HPDE6-E6E7 (cell line): ENCODE results near the gene GLS.
"Not testable (repeated sequence)": the region's sequence is repeated elsewhere in the genome, so short reads cannot be mapped to it uniquely, and the experiment has no call there.

ENCODE experiments used
- DNase-seq: peaks from one replicate; pipeline ENCODE4 v3.0.0; 2011; ENCODE audit warnings: missing footprints; ENCODE audit errors: extremely low spot score

Gene GLS

DNA sequence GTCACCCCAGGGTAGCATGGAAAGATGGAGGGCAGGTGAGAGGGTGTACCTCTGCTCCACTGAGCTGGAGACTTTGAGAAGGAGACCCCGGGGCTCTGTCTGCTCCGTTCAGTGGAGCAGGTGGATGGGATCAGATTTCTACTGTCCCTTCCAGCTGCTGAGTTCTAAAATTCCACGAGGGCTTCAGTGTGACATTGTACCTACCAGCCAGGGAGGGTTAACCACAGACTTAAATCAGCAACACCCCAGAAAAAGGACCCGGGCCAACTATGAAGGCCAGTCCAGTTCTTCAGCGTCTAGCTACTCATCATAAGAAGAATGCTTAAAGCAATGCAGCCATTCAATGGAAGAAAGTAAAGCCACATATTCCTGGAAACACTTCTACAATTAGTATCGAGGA is 109.5 kb downstream of the GLS start:
- no peak for DNase-seq

DNA sequence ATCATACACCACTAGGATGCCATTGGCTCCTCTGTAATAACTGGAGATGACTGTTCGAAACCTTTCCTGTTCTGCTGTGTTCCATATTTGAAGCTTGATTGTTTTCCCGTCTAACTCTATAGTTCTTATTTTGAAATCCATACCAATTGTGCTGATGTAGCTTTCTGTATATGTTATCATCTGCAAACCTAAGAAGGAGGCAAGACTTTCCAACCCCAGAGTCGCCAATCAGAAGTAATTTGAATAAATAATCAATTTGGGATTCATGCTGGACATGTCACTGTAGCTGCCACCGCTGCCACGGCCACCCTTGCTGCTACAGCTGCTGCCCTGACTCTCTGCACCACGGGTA is 112.6 kb downstream of the GLS start:
- DNase-seq: no peak

DNA sequence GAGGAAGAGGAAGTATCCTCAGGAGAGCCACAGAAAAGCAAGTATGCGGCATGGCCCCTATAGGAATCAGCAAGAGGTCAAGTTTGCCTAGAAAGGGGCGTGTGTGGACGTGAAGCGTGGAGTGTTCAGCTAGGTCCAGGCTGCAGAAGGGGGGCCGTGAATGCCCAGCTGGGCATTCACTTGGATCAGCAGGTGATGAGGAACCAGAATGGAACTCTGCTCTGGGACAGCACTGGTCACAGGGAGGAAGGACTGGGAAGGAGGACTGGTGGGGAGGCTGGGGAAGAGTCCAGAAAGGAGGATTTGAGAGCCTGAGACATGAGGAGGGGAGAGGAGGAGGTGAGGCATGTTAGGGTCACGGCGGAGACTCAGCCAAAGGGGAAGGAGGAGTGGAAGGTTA is 113.5 kb downstream of the GLS start:
- DNase-seq: no peak

DNA sequence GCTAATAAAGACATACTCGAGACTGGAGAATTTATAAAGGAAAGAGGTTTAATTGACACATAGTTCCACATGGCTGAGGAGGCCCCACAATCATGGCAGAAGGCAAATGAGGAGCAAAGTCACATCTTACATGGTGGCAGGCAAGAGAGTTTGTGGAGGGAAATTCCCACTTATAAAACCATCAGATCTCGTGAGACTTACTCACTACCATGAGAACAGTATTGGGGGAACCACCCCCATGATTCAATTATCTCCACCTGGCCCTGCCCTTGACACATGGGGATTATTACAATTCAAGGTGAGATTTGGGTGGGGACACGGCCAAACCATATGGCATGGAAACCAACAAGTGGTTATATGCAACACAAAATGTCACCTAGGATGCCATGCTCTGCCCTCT is 114.7 kb downstream of the GLS start:
- DNase-seq: not testable (repeated sequence)

GRCh38 chr2:190996338-190996946 is 115.8 kb downstream of the GLS start:
- peak; percentile 43 for DNase-seq

DNA sequence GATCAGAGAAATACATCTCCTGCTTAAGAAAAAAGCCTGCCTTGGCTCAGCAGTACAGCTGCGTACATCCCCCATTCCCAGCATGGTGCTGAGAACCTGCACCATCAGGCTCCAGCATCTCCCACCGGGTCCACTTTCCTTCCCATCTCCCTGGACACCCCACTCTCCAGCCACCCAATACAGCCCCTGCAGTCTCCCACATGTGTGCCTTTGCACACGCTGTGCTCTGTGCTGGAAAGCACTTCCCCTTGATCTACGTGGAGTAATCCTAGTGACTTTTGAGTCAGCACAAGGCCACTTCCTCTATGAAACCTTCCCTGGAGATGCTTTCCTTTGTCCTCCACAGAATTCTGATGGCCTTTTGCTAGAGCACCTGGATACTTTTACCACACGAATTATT is 116.3 kb downstream of the GLS start:
- DNase-seq: no peak

DNA sequence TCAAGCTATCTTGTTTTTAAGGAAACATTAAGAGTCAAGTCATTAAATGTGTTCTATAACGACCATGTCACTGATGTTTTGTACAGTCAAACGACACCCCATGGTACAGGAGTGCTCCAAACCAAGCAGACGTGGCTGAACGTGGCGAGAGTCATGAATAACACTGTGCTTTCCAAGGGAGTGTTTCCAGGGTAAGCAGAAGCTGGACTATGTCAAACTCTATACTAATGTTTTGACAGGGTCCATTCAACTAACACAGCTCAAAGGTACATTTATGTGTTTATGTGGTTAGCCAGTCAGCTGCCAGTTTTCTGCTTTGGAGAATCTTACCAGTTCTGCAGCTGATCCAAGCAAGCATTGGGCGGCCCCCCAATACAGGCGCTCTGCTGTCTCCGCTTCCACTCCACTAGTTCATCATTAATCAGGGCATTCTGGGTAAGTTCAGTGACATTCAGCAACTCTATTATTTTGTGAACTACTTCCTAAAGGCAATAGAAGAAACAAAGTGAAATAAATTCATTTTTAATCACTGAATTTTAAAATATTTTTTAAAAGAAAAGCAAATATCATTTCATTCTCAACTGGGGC is 117.0 kb downstream of the GLS start:
- DNase-seq: no peak

DNA sequence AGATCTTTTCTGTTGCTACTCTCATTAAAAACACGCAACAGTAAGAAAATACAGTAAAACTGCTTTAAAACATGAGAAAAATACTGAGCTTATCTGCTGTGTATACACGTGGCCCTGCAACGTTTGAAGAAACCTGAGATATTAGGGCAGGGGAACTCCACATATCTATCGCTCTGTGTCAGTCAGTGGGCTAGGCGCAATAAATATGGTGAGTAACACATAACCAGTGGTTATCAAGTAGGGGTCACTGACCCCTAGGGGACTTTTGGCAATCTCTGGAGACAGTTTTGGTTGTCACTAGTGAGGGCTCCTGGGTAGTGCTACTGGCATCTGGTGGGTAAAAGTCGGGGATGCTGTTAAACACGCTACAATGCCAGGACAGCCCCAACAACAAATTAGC is 118.4 kb downstream of the GLS start:
- no peak for DNase-seq

DNA sequence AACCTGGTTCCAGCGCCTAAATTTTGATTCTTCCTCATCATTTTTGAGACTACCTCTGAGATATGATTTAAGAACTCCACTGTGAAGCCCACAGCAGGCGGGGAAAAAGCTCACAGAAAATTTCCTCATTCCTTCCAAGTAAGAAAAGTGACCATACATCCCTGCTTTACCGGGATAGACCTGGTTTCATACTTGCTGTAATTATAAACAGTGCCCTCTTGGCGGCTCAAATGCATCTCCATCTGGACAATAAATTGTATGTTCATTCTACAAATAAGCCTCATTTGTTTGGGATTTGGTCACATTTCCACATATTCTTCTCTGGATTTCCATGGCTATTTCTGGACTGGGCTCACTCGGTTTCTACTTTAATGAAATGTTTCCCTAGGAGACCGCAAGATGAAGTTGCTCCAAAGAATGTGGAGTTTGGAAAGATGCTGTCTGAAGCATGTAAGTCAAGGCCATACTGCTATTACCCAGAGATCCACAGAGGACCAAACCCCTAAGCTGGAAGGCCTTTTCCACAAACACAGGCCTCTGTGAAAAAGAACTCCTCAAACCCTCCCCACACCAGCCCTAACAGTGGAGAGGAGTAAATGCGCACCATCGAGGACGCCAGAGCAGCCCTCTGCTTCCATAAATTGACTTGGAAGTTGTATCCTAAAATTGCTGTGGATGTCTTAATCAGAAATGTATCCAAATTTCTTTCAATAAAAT is 119.5 kb downstream of the GLS start:
- DNase-seq: no peak

GRCh38 chr2:191001032-191001431 is 120.4 kb downstream of the GLS start:
- DNase-seq: no peak

GRCh38 chr2:191001624-191002023 is 121.0 kb downstream of the GLS start:
- DNase-seq: no peak

DNA sequence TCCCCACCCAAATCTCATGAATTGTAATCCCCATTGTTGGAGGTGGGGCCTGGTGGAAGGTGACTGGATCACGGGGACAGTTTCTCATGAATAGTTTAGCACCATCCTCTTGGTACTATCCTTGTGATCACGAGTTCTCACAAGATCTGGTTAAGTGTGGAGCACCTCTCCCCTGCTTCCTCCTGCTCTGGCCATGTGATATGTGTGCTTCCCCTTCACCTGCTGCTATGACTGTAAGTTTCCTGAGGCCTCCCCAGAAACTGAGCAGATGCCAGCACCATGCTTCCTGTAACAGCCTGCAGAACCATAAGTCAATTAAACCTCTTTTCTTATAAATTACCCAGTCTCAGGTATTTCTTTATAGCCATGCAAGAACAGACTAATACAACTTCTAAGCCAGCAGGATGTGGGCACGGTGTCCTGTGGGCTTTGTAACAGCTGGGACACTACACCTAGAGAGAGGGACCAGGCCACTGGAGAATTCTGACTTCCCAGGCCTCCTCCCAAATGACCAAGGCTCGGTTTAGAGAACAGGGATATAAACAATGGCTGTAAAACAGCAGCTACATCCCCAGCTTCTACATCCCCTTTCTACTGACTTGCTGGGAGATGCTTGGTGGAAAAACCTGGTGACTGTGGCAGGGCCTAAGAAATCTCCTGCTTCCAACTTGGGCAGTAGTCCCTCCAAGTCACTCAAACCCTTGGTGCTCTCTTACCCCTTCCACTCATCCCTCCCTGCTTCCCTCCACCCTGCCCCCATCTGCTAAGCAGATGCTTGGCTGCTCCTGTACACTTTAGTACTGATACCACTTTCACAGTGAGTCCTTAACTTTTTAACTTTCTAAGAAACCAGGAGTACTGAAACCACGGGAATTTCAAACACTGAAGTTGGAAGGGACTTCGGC is 123.0 kb downstream of the GLS start:
- DNase-seq: no peak

GRCh38 chr2:191006297-191006696 is 125.7 kb downstream of the GLS start:
- no peak for DNase-seq

- no peak for DNase-seq
These were observed 126.6 kb downstream of the GLS start for GRCh38 chr2:191006997-191007783.

- DNase-seq: no peak
These were observed 127.7 kb downstream of the GLS start for GRCh38 chr2:191008286-191008685.

GRCh38 chr2:191009541-191010374 is 129.1 kb downstream of the GLS start:
- no peak for DNase-seq

- DNase-seq: no peak
These were observed 130.6 kb downstream of the GLS start for GRCh38 chr2:191010887-191011885.

DNA sequence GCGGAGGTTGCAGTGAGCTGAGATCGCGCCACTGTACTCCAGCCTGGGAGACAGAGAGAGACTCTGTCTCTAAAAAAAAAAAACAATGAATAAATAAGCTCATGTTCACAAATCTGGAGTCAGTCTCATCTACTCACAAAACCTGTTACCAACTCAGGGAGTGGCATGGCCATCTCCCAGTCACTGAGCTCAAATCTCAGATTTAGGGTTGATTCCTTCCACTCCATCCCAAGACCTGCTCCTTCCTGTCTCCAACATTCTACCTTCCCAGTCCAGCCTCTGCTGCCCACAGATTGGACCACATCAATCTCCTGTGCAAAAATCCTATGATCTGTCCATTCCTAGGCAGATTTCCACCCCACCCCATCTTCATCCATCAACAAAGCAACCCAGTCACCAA is 131.7 kb downstream of the GLS start:
- DNase-seq: no peak
